Keratinocyte (primary cell): ENCODE measurements around the gene PPARA. TPM values are rescaled to one million over a fixed set of nuclear protein-coding genes. Genes with fewer than 3 reads are reported as not detected.

Experiments used
- DNase-seq: peaks from one replicate; pipeline ENCODE4 v3.0.0-alpha.2; 2011; ENCODE audit warnings: low read depth, missing footprints, low spot score
- FAIRE-seq: peaks from 2 replicates; lab custom pipeline; 2011; peaks lifted over from hg19 to GRCh38; lab: Jason Lieb, UNC
- H2AFZ ChIP-seq: 2 replicates; pipeline ENCODE4 v1.6.0; 2012; ENCODE audit warnings: low read length, control low read depth, inconsistent platforms; ENCODE audit not compliant: control insufficient read depth
- H3K27ac ChIP-seq: 2 replicates; pipeline ENCODE4 v1.5.1; 2011; ENCODE audit warnings: low read length; ENCODE audit not compliant: control insufficient read depth, insufficient read depth
- H3K27me3 ChIP-seq: 3 replicates; pipeline ENCODE4 v1.6.0; 2011; ENCODE audit warnings: low read length; ENCODE audit not compliant: control insufficient read depth, insufficient read depth; ENCODE audit errors: extremely low read depth
- H3K36me3 ChIP-seq, 2 experiments: 2 replicates in 1 of 2; 3 replicates in 1 of 2; pipeline ENCODE4 v1.5.1; 2011; ENCODE audit warnings: low read length in 2 of 2, mild to moderate bottlenecking in 1 of 2; ENCODE audit not compliant: control insufficient read depth in 2 of 2, insufficient read depth in 2 of 2; ENCODE audit errors: extremely low read depth in 1 of 2
- H3K4me1 ChIP-seq: 3 replicates; pipeline ENCODE4 v1.5.1; 2011; ENCODE audit warnings: low read length; ENCODE audit not compliant: control insufficient read depth, insufficient read depth; ENCODE audit errors: extremely low read depth
- H3K4me2 ChIP-seq: 3 replicates; pipeline ENCODE4 v1.6.0; 2011; ENCODE audit warnings: low read depth, low read length; ENCODE audit not compliant: control insufficient read depth, insufficient read depth; ENCODE audit errors: extremely low read depth
- H3K4me3 ChIP-seq, 3 experiments: fragments of 200-600 bp in 1 of 3; sonication (generic) in 1 of 3; 2 replicates in 2 of 3; 3 replicates in 1 of 3; pipeline ENCODE4 v1.5.1; 2011 to 2016; ENCODE audit warnings: low read length in 3 of 3, mild to moderate bottlenecking in 3 of 3, control low read depth in 2 of 3, inconsistent platforms in 1 of 3, low read depth in 1 of 3, mixed read lengths in 1 of 3, mixed run types in 1 of 3, moderate library complexity in 1 of 3; ENCODE audit not compliant: control insufficient read depth in 2 of 3, insufficient read depth in 2 of 3; ENCODE audit errors: extremely low read depth in 1 of 3
- H3K79me2 ChIP-seq: 2 replicates; pipeline ENCODE4 v1.6.0; 2012; ENCODE audit warnings: low read length; ENCODE audit not compliant: control insufficient read depth, insufficient read depth
- H3K9ac ChIP-seq: 3 replicates; pipeline ENCODE4 v1.6.0; 2011; ENCODE audit warnings: low read length; ENCODE audit not compliant: control insufficient read depth, insufficient read depth; ENCODE audit errors: extremely low read depth
- H3K9me1 ChIP-seq: 3 replicates; pipeline ENCODE4 v1.6.0; 2011; ENCODE audit warnings: low read length; ENCODE audit not compliant: control insufficient read depth, insufficient read depth; ENCODE audit errors: extremely low read depth
- H3K9me3 ChIP-seq: 2 replicates; pipeline ENCODE4 v1.5.1; 2012; ENCODE audit warnings: low read depth, low read length; ENCODE audit not compliant: control insufficient read depth
- H4K20me1 ChIP-seq: 3 replicates; pipeline ENCODE4 v1.6.0; 2011; ENCODE audit warnings: low read length; ENCODE audit not compliant: control insufficient read depth, insufficient read depth; ENCODE audit errors: extremely low read depth
- EZH2 ChIP-seq: IDR thresholded peaks from one replicate; pipeline ENCODE4 v1.6.1; 2012; ENCODE audit warnings: inconsistent platforms, mild to moderate bottlenecking, low read length, moderate library complexity
- dilution Hi-C: fragments of 300-500 bp; cut with MboI; formaldehyde crosslinking; loops from one replicate; pipeline ENCODE4 v1.7.0; 2020; ENCODE audit warnings: low sequenced_read_pairs; ENCODE audit not compliant: extremely low pct_ligation_motif_present
- polyA plus RNA-seq, 5 experiments: library from polyadenylated mRNA; depleted of rRNA in 3 of 5; stranded (reverse) in 3 of 5; stranded (forward) in 1 of 5; unstranded in 1 of 5; fragments of >200 nt; gene quantifications; 1 replicate in 1 of 5; 2 replicates in 3 of 5; 3 replicates in 1 of 5; pipeline versions ENCODE4 v1.2.1 to v1.2.3, GENCODE V29; 2011 to 2012; ENCODE audit warnings: missing spikeins in 2 of 5, low read depth in 1 of 5, low replicate concordance in 1 of 5
- TF ChIP-seq, protein P1 (sequence below), 3 experiments: IDR thresholded peaks in 1 of 3; conservative IDR thresholded peaks in 1 of 3; optimal IDR thresholded peaks in 1 of 3; 2 replicates in 2 of 3; 3 replicates in 1 of 3; pipeline versions ENCODE3 to v1.5.1; 2011; ENCODE audit warnings: low read length in 3 of 3, mild to moderate bottlenecking in 3 of 3, moderate library complexity in 2 of 3, control low read depth in 1 of 3, inconsistent platforms in 1 of 3; ENCODE audit not compliant: insufficient read depth in 2 of 3; ENCODE audit errors: extremely low read depth in 1 of 3

The PPARA gene
- polyA plus RNA-seq, 1 donor (not counting 4 experiments of a cell fraction or from before 2014, with no cell fraction given): 4.9 TPM

- DNase-seq: no peak
- H3K9me1 ChIP-seq: no peaks in the 10 kb centered on the region
- no peaks in the 10 kb centered on the region for H3K4me1 ChIP-seq
- no peaks in the 10 kb centered on the region for H4K20me1 ChIP-seq
- H3K36me3 ChIP-seq: peaks cover 0 to 7% of the 10 kb centered on the region in 2 experiments
- dilution Hi-C loops: no loop called here
- no peak for FAIRE-seq
- H3K4me3 ChIP-seq: no peak overlapping the region
- no peak overlapping the region for H3K9ac ChIP-seq
- peaks cover 10% of the 10 kb centered on the region for H3K9me3 ChIP-seq
- H3K4me2 ChIP-seq: no peak overlapping the region
- H3K79me2 ChIP-seq: no peaks in the 10 kb centered on the region
- H2AFZ ChIP-seq: no peak overlapping the region
- H3K27ac ChIP-seq: no peak overlapping the region
- no peak for TF ChIP-seq EZH2
- TF ChIP-seq, protein P1, sequence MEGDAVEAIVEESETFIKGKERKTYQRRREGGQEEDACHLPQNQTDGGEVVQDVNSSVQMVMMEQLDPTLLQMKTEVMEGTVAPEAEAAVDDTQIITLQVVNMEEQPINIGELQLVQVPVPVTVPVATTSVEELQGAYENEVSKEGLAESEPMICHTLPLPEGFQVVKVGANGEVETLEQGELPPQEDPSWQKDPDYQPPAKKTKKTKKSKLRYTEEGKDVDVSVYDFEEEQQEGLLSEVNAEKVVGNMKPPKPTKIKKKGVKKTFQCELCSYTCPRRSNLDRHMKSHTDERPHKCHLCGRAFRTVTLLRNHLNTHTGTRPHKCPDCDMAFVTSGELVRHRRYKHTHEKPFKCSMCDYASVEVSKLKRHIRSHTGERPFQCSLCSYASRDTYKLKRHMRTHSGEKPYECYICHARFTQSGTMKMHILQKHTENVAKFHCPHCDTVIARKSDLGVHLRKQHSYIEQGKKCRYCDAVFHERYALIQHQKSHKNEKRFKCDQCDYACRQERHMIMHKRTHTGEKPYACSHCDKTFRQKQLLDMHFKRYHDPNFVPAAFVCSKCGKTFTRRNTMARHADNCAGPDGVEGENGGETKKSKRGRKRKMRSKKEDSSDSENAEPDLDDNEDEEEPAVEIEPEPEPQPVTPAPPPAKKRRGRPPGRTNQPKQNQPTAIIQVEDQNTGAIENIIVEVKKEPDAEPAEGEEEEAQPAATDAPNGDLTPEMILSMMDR (optimal IDR thresholded peaks at IDR 0.05 in 1 of 3, IDR thresholded peaks at IDR 0.05 in 1 of 3, conservative IDR thresholded peaks at IDR 0.05 in 1 of 3; ENCODE audit: extremely low read depth in 1 of 3, insufficient read depth in 2 of 3, low read length in 3 of 3): no peak
- H3K27me3 ChIP-seq: no peaks in the 10 kb centered on the region
Observed at GRCh38 chr22:46179748-46180147, 29.4 kb downstream of the PPARA start.

DNA sequence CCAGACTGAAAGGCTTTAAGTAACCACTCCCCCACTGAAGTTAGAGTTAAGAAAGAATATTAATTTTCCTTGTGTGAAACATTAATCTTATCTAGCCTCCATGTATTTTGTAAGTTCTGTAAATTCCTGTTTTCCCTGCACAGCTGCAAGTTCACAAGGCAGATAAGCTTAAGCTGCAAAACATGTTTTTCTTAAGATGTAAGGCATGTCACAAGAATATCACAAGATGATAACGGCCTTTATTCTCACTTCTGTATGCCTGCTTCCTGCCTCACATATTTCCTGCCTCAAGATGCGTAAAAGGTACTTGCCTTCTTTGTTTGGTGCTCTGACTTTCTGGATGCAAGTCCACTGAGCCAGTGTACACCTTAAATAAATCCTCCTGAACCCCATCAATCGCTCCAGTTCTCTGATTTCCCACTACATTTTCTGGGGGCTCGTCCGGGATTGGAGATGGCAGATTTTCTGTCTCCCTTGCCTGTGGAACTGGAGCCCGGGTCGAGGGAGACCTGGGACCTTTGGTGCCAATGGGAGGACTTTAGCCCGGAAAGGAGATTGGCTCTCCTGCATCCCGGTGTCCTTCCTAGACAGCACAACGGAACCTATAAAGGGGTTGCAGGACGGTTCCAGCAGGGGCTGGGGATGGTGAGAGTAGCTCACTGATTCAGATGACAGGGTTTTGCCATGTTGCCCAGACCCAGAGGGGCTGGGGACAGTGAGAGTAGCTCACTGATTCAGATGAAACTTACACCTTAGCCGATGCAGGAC lies 30.2 kb downstream of the PPARA start:
- no peak for DNase-seq

More for the DNA sequence above, 30.2 kb downstream of the PPARA start:
- H3K4me1 ChIP-seq: no peaks in the 10 kb centered on the region
- H4K20me1 ChIP-seq: no peaks in the 10 kb centered on the region
- H3K27me3 ChIP-seq: no peaks in the 10 kb centered on the region
- H3K9ac ChIP-seq: no peak overlapping the region
- FAIRE-seq: no peak
- dilution Hi-C loops: no loop called here
- no peak overlapping the region for H3K27ac ChIP-seq
- no peaks in the 10 kb centered on the region for H3K79me2 ChIP-seq
- no peak overlapping the region for H2AFZ ChIP-seq
- H3K9me1 ChIP-seq: no peaks in the 10 kb centered on the region
- peaks cover 10% of the 10 kb centered on the region for H3K9me3 ChIP-seq
- no peak overlapping the region for H3K4me3 ChIP-seq
- H3K36me3 ChIP-seq: peaks cover 0 to 7% of the 10 kb centered on the region in 2 experiments
- no peak overlapping the region for H3K4me2 ChIP-seq
- TF ChIP-seq EZH2: no peak
- TF ChIP-seq, protein P1 (optimal IDR thresholded peaks at IDR 0.05 in 1 of 3, IDR thresholded peaks at IDR 0.05 in 1 of 3, conservative IDR thresholded peaks at IDR 0.05 in 1 of 3; ENCODE audit: extremely low read depth in 1 of 3, insufficient read depth in 2 of 3, low read length in 3 of 3): no peak
